GM21717 (cell line): ENCODE results near the gene TMEM201.
A peak's percentile ranks its signal among the peaks of the same experiment; 100 is the strongest.
"Not testable (repeated sequence)": the region's sequence is repeated elsewhere in the genome, so short reads cannot be mapped to it uniquely, and the experiment has no call there.

Experiments
- ATAC-seq: cut with Tn5 transposase; IDR thresholded peaks from one replicate; pipeline ENCODE4 v1.9.1; 2021; ENCODE audit warnings: mild to moderate bottlenecking, moderate library complexity; ENCODE audit not compliant: unreplicated experiment

The TMEM201 gene

GRCh38 chr1:9588551-9589143 lies at the start of gene TMEM201:
Gene TMEM201, plus strand, starts transcription at chr1:9588911. Its CDS starts 20 bp downstream, at chr1:9588931.
- peak; percentile 70 for ATAC-seq

DNA sequence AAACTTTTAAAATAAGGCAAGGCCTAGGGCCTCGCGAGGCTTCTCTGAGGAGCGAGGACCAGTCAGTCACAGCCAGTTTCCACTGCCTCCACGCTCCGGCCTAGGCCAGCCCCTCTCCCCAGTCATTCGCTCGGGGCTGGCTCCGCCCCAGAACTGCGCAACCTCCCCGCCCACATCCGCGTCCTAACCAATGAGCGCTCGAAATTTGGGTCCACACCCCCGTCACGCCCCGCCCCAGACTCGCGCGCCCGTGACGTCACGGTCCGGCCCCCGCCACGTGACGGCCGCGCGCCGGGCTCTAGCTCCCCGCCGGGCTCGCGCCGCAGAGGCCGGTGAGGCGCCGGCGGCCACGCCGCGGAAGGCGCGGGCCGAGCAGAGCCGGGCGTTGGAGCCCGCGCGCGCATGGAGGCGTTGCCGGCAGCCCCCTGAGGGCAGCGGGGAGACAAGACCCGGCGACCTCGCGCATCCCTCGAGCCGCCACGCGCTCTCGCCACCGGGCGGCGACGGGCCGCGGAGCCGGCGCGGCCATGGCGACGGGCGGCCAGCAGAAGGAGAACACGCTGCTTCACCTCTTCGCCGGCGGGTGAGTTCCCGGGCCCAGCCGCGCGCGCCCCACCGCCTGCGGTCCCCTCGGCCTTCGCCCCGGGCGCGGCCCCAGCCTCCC lies 49.4 kb upstream of the TMEM201 start, which contains the start of gene SLC25A33:
SLC25A33 (plus strand) TSS at position 301 of the 664 bp plus-strand sequence; CDS start at position 528, 227 bp downstream.
- ATAC-seq = peak; percentile 93

DNA sequence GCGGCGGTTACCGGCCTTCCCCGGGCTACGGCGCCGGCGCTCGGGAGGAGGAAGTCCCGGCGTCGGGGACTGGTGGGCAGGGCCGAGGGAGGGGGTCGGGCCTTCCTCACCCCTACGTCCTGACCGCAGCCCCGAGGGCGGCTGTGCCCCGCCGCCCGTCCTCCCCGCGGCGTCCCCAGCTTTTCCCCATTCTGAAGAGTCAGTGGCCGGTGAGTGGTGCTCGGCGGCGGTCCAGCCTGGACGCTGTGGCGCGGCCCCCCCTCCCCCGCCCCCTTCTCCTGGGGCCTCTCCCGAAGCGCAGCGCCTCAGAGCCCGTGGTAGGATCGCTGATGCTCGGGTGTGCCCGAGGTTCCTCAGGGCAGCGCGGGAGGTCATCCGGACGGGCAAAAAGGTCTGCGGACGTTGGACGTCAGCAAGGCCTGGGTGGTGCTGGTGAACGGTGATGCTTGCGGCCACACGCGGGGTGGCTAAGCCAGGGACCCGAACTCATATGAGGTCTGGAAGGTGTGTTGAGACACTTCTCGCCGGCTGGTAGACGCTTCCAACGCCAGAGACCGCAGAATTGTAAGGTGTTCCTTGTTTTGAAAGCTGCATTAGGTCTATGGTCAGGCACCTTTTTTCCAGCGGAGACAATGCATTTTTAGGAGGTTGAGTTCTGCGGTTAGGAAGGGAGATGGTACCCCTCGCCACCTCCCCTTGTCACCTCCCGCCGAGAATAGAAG lies 48.7 kb upstream of the TMEM201 start:
- ATAC-seq = peak; percentile 43

DNA sequence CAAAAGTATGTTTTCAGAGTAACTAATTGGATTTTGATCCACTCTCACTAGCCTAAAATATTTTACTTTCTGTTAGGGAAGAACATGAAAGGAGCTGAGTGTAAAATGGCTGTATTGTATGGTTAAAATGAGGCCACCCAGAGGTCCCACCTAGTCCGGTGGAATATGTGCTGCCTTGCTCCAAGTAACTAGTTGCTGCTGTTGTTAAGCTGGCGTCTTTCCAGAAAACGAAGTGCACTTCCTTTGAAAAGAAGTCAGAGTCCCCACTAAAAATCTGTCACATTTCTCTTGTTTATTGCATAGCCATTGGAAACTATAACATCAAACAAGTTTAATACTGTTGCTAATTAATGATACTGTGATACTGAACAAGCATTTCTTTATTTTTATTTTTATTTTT lies 46.3 kb upstream of the TMEM201 start:
- no peak for ATAC-seq

- ATAC-seq = no peak
Observed at GRCh38 chr1:9544926-9545325, 43.8 kb upstream of the TMEM201 start.

GRCh38 chr1:9549955-9550546 lies 38.7 kb upstream of the TMEM201 start:
- ATAC-seq = no peak

DNA sequence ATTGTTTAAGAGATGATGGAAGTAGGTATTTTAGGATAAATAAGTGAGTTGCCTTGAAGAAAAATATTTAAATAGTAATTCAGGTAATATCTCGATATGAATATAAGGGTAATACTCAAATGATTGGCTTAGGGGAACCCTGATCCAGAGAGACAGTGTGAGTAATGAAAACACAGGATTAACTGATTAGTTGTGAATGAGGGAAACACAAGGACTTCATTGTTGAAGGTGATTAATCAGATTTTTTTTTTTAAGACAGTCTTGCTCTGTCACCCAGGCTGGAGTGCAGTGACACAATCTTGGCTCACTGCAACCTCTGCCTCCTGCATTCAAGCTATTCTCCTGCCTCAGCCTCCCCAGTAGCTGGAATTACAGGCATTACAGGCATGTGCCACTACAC lies 36.7 kb upstream of the TMEM201 start:
- ATAC-seq = no peak

- no peak for ATAC-seq
Observed at GRCh38 chr1:9553736-9554144, 35.0 kb upstream of the TMEM201 start.

- ATAC-seq = no peak
Observed at GRCh38 chr1:9555942-9556341, 32.8 kb upstream of the TMEM201 start.

GRCh38 chr1:9557624-9558023 lies 31.1 kb upstream of the TMEM201 start:
- ATAC-seq = no peak

- no peak for ATAC-seq
Observed at GRCh38 chr1:9558271-9558945, 30.3 kb upstream of the TMEM201 start.

GRCh38 chr1:9558946-9559545 lies 29.7 kb upstream of the TMEM201 start:
- ATAC-seq = no peak

DNA sequence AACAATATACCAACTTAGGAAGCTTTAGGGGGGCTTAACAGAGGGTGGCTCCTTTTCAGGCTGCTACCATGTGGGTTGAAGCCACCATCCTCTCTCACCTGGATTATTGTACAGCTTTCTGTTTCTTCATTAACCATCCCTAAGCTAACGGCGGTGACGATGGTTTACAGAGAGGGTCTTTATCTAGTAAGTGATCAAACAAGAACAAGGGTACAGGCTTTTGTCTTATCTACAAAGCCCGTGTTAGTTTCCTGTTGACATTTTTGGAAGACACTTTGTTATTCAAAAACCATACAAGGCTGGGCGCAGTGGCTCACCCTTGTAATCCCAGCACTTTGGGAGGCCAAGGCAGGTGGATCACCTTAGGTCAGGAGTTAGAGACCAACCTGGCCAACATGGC lies 29.0 kb upstream of the TMEM201 start:
- ATAC-seq = no peak

DNA sequence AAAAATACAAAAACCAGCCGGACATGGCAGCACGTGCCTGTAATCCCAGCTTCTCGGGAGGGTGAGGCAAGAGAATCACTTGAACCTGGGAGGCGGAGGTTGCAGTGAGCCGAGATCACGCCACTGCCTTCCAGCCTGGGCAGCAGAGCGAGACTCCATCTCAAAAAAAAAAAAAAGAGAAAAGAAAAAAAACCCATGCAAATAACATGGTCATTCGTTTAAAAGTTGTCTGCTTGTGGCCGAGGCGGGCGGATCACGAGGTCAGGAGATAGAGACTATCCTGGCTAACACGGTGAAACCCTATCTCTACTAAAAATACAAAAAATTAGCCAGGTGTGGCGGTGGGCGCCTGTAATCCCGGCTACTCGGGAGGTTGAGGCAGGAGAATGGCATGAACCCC lies 28.6 kb upstream of the TMEM201 start:
- not testable (repeated sequence) for ATAC-seq

DNA sequence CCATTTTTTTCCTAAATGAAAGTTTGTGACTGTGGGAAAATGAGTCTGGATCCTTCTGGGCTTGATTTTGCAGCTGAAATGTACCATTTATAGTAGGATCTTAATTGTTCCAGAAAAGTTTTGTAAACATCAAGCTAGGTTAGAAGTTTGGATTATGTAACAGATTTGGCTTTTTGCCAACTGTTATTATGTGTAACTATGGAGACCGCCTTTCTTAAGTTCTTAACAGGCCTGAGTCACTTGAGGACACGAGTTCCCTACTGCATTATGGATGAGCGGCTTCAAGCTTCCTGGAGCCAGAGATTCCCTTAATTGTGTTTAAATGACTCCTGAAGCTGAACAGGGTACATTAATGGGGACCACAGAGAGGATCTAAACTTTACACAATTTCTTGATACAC lies 27.3 kb upstream of the TMEM201 start:
- ATAC-seq = no peak

GRCh38 chr1:9569267-9569666 lies 19.4 kb upstream of the TMEM201 start:
- ATAC-seq = no peak

- not testable (repeated sequence) for ATAC-seq
Observed at GRCh38 chr1:9570886-9571529, 17.7 kb upstream of the TMEM201 start.

GRCh38 chr1:9573723-9574122 lies 15.0 kb upstream of the TMEM201 start:
- no peak for ATAC-seq

GRCh38 chr1:9575486-9575885 lies 13.2 kb upstream of the TMEM201 start:
- ATAC-seq = no peak

DNA sequence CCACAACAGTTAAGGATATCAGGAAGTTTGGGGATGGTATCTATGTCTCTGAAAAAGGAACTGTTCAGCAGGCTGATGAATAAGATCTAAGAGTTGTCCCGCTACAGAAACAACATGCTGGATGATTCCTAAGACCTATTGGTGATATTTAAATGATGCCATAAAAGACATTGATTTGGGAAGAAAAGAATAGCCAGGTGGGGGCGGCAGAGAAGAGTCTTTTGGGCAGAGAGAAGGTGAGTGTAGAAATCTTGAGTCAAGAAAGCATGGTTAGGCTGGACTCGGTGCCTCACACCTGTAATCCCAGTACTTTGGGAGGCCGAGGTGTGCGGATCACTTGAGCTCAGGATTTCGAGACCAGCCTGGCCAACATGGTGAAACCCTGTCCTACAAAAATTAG lies 11.8 kb upstream of the TMEM201 start:
- ATAC-seq = no peak
